Hypothalamus (tissue), 51 donors: ENCODE results near the gene ANKS3.

ENCODE experiments used
- DNase-seq, 51 donors: peaks; one replicate each; lab custom pipeline; 2025; lab: John Stamatoyannopoulos, UW

Gene ANKS3

DNA sequence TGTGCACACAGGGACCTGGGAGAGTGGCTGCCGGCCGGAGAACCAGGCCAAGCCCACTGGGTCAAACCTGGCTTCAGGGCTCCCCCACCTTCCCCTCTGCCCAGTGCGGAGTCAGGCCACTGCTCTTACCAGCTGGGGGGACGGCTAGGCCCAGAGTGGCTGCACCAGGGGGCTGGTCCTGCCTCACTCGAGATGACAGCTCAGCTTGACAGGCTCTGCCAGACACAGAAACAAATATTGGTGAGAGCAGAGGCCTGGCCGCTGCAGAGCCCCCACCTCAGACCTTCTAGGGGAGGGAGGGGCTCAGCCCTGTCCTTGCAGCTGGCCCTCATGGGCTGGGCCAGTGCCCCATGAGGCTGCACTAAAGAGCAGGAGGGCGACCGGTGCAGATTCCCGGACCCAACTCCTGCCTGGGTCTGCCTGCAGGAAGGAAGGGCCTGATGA lies 36.2 kb downstream of the ANKS3 start:
- DNase-seq: no peak

- no peak for DNase-seq
Measured at GRCh38 chr16:4696905-4697847, 36.9 kb downstream of the ANKS3 start.

- no peak for DNase-seq
Measured at GRCh38 chr16:4696172-4696904, 37.7 kb downstream of the ANKS3 start.

DNA sequence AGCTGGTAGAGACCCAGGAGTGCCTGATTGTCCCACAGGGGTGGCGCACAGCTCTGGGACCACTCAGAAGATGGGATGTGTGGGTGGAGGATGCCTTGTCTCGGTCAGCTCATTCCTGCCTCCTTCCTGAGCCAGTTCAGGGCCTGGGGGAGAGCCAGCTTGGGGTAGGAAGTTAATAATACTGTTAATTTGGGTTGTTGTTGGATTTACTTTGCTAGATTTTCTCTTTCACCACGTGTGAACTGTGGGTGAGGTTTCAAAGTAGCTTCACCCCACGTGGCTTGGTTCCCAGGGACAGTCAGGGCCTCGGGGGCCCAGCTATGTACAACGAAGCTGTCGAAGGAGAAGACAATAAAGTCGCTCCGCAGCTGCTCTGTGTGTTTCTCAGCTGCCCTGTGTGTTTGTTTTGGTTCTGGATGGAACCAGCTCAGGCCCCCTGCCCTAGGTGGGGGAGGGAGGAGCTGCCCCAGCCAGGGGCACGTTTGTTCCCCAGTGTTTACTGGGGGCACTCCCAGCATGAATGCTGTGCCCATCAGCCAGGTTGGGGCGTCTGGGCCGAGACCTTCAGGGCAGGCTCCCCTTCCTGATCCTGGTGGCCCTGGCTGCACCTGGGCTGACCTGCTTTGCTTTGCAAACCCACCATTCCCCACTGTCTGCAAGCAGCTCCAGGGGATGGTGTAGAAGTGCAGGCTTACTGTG lies 38.4 kb downstream of the ANKS3 start:
- no peak for DNase-seq

- DNase-seq: peak in 30 of 51 donors; percentile 8 to 65 (median 39)
Measured at GRCh38 chr16:4694642-4695451, 39.2 kb downstream of the ANKS3 start.

DNA sequence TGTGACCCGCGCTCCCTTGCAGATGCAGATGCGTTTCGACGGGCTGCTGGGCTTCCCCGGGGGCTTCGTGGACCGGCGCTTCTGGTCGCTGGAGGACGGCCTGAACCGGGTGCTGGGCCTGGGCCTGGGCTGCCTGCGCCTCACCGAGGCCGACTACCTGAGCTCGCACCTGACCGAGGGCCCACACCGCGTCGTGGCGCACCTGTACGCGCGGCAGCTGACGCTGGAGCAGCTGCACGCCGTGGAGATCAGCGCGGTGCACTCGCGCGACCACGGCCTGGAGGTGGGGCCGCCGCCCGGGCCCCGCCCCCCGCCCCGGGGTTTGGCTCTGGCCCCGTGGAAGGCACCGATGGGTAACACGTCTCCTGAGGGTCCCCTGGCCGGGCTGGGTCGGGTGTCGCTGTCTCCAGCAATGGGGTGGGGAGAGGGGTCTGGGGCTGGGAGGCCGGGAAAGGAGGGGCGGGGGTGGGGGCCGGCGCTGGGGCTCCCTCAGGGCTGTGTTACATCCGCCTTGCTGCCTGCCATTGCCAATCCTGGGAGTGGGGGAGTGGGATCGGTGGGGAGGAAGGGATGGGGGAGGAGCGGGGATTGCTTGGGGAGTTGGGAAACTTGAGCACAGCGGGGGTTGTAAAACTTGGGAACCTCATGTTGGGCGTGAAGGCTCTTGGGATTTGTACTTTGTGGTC lies 40.0 kb downstream of the ANKS3 start:
- peak in 10 of 51 donors; percentile 17 to 58 (median 41) for DNase-seq

- peak; percentile 54 to 98 (median 94) for DNase-seq
Measured at GRCh38 chr16:4693296-4693955, 40.6 kb downstream of the ANKS3 start, which contains the start of gene NUDT16L1. NUDT16L1 (plus strand) TSS chr16:4693562; CDS start chr16:4693727, 165 bp downstream.

- peak in 5 of 51 donors; percentile 55 to 66 (median 65) for DNase-seq
Measured at GRCh38 chr16:4692460-4693295, 41.4 kb downstream of the ANKS3 start.

DNA sequence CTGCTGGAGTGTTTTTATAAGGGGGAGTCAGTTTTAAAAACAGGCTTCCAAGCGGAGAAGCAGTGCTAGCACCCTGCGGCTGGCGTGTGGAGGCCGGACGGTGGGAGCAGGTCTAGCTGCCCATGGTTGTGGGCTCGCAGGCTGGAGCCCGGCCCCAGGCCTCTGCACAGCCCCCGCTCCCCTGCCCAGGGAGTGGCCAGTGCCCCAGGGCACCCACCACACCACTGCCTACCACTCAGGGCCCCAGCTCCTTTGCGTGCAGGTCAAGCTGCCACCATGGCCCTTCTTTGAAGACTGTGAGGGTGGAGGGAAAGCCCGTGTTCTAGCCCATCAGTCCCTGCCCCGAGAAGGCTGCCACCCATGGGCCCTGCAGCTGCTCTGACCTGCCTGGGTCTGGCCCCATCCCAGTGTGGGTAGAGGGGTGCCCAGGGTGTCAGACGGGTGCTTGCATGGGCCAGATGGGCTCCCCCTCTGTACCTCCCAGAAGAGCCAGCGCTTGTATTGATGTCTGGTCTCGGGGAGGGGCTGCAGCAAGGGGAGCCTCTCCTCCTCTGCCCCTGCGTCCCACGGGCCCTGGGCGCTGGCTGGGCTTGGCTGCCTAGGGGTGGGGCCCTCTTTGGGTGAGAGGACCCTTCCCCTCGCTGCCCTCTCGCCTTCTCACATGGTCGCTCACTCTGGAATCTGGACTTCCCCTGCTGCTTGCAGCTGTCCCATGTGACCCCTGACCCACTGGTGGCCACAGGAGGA lies 42.2 kb downstream of the ANKS3 start:
- no peak for DNase-seq

DNA sequence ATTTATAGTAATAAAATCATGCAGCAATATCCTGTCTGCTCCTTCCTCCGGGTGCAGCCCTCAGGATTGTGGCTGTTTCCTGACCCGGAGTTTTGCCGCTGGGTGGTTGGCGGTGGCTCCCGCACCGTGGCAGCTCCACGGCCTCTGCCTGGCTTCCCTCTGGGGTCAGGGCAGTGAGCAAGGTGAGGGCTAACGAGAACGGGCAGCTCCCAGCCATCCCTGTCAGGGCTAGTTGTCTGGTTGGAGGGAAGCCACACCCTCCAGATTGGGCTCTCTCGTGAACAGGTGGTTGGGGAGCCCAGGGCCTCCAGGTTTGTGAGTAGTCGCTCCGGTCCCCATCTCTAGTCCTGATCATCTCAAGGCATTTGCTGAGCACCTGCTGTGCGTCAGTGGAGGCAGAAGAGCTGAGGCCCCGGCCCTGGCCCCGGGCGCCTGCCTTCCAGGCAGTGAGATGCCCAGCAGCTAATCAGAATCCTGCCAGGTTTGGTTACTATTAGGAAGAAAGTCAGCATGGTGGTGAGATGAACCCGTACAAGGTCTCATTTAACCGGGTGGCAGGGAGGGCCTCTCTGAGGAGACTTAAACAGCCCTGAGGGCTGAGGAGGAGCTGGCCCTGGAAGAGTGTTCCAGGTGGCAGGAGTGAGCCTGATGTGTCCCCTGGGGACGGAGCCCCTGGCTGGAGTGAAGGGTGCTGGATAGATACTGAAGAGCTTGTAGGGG lies 43.0 kb downstream of the ANKS3 start:
- DNase-seq: no peak

GRCh38 chr16:4689864-4690704 lies 44.0 kb downstream of the ANKS3 start:
- no peak for DNase-seq

DNA sequence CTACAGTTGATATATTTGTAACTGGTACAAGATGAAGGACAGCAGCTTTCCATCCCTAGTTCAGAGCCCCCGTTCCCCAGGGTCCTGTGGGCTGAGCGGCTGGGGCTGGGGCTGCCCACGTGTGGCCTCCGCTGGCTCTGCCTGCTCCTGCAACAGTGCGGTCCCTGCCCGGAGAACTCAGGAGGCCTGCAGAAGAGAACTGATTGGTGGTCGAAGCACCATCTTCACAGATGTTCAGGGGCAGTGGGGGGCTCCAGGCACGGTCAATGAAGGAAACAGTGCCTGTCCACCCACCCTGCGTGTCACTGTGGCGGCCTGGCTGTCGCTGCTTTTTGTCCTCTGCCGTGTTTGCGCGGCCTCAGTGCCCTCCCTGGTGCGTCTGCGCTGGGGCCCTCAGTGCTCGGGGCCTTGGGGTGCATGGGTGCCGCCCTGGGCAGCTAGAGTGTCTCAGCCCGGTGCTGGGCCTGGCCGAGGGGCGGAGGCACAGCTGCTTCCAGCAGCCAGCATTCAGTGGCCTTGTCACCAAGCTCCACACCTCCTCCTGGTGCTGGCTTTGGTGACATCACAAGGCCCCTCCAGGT lies 44.9 kb downstream of the ANKS3 start:
- DNase-seq: no peak

DNA sequence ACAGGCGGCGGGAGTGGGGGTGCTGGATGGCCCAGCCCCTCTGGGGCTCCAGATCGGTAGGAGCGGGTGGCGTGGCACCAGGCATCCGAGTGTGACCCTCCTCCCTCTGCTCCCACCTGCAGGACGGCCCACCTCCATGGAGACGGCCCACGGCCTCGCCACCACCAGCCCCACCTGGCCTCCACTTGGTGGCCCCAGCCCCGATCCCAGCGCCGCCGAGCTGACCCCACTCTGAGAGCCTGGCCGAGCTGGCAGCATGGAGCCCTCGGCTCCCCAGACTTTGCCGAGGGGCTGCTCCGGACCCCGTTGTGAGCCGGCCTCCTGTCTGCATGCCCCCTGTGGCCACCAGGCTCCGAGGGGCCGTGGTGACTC lies 45.4 kb downstream of the ANKS3 start:
- no peak for DNase-seq

- DNase-seq: no peak
Measured at GRCh38 chr16:4687946-4688673, 46.0 kb downstream of the ANKS3 start.

- DNase-seq: no peak
Measured at GRCh38 chr16:4687416-4687815, 46.7 kb downstream of the ANKS3 start.
